Fibroblast of skin of left quadriceps (primary cell): ENCODE results near the gene MYO5B.

Source experiments
- DNase-seq, 2 experiments: peaks; one replicate each; pipeline ENCODE4 v3.0.0-alpha.2; 2013; ENCODE audit warnings: low read depth in 2 of 2

MYO5B gene

GRCh38 chr18:50069422-50069821 is 125.5 kb downstream of the MYO5B start:
- no peak for DNase-seq

GRCh38 chr18:50065527-50065926 is 129.4 kb downstream of the MYO5B start:
- no peak for DNase-seq

- DNase-seq: no peak
Observed at GRCh38 chr18:50065039-50065438, 129.9 kb downstream of the MYO5B start.

GRCh38 chr18:50061876-50062517 is 132.9 kb downstream of the MYO5B start:
- DNase-seq: no peak

- no peak for DNase-seq
Observed at GRCh38 chr18:50060822-50061221, 134.1 kb downstream of the MYO5B start.

- no peak for DNase-seq
Observed at GRCh38 chr18:50058731-50059130, 136.2 kb downstream of the MYO5B start.

- DNase-seq: no peak
Observed at GRCh38 chr18:50057009-50057408, 137.9 kb downstream of the MYO5B start.

- DNase-seq: no peak
Observed at GRCh38 chr18:50056185-50056584, 138.8 kb downstream of the MYO5B start.

GRCh38 chr18:50055488-50055887 is 139.5 kb downstream of the MYO5B start:
- DNase-seq: no peak

- no peak for DNase-seq
Observed at GRCh38 chr18:50053111-50053510, 141.8 kb downstream of the MYO5B start.

- no peak for DNase-seq
Observed at GRCh38 chr18:50051288-50051687, 143.7 kb downstream of the MYO5B start.

- no peak for DNase-seq
Observed at GRCh38 chr18:50045126-50045525, 149.8 kb downstream of the MYO5B start.

GRCh38 chr18:50044402-50044801 is 150.5 kb downstream of the MYO5B start:
- no peak for DNase-seq

GRCh38 chr18:50042611-50043010 is 152.3 kb downstream of the MYO5B start:
- DNase-seq: no peak

GRCh38 chr18:50039746-50040145 is 155.2 kb downstream of the MYO5B start:
- no peak for DNase-seq

- no peak for DNase-seq
Observed at GRCh38 chr18:50038448-50038847, 156.5 kb downstream of the MYO5B start.

GRCh38 chr18:50034029-50034428 is 160.9 kb downstream of the MYO5B start:
- DNase-seq: no peak

GRCh38 chr18:50033004-50033403 is 161.9 kb downstream of the MYO5B start:
- DNase-seq: no peak

GRCh38 chr18:50030146-50030545 is 164.8 kb downstream of the MYO5B start:
- DNase-seq: no peak

GRCh38 chr18:50027996-50028395 is 167.0 kb downstream of the MYO5B start:
- no peak for DNase-seq

- DNase-seq: no peak
Observed at GRCh38 chr18:50024466-50024865, 170.5 kb downstream of the MYO5B start.

- no peak for DNase-seq
Observed at GRCh38 chr18:50022985-50023384, 172.0 kb downstream of the MYO5B start.

- DNase-seq: no peak
Observed at GRCh38 chr18:50014606-50015005, 180.3 kb downstream of the MYO5B start.
